NCI-H1436 treated with DMSO at 0.1 percent for 48 hours (cell line): ENCODE results near the gene PSG2.
"Not testable (repeated sequence)": the region's sequence is repeated elsewhere in the genome, so short reads cannot be mapped to it uniquely, and the experiment has no call there.

ENCODE experiments used
- DNase-seq: peaks from one replicate; lab custom pipeline; 2025; lab: John Stamatoyannopoulos, UW

Gene PSG2

GRCh38 chr19:43082601-43083000 lies at the start of gene PSG2:
TSS of gene PSG2 (minus strand) at chr19:43082701. CDS start at chr19:43082569, 132 bp downstream.
- not testable (repeated sequence) for DNase-seq

GRCh38 chr19:43131281-43131842 lies 48.9 kb upstream of the PSG2 start:
- not testable (repeated sequence) for DNase-seq

GRCh38 chr19:43129197-43129596 lies 46.7 kb upstream of the PSG2 start:
- DNase-seq = not testable (repeated sequence)

GRCh38 chr19:43127336-43127735 lies 44.8 kb upstream of the PSG2 start:
- DNase-seq = not testable (repeated sequence)

- no peak for DNase-seq
Measured at GRCh38 chr19:43126720-43127119, 44.2 kb upstream of the PSG2 start.

GRCh38 chr19:43124360-43124759 lies 41.9 kb upstream of the PSG2 start:
- DNase-seq = no peak

- DNase-seq = not testable (repeated sequence)
Measured at GRCh38 chr19:43120433-43121026, 38.0 kb upstream of the PSG2 start.

GRCh38 chr19:43119526-43119925 lies 37.0 kb upstream of the PSG2 start:
- DNase-seq = not testable (repeated sequence)

- not testable (repeated sequence) for DNase-seq
Measured at GRCh38 chr19:43116421-43116820, 33.9 kb upstream of the PSG2 start.

- not testable (repeated sequence) for DNase-seq
Measured at GRCh38 chr19:43115548-43115947, 33.0 kb upstream of the PSG2 start.

- DNase-seq = not testable (repeated sequence)
Measured at GRCh38 chr19:43115064-43115463, 32.6 kb upstream of the PSG2 start.

GRCh38 chr19:43114626-43115025 lies 32.1 kb upstream of the PSG2 start:
- DNase-seq = not testable (repeated sequence)

- not testable (repeated sequence) for DNase-seq
Measured at GRCh38 chr19:43107401-43107800, 24.9 kb upstream of the PSG2 start.

GRCh38 chr19:43105496-43105895 lies 23.0 kb upstream of the PSG2 start:
- no peak for DNase-seq

- DNase-seq = not testable (repeated sequence)
Measured at GRCh38 chr19:43104215-43104850, 21.8 kb upstream of the PSG2 start.

GRCh38 chr19:43101950-43102349 lies 19.4 kb upstream of the PSG2 start:
- DNase-seq = no peak

GRCh38 chr19:43098416-43098815 lies 15.9 kb upstream of the PSG2 start:
- not testable (repeated sequence) for DNase-seq

GRCh38 chr19:43087702-43088340 lies 5.3 kb upstream of the PSG2 start:
- not testable (repeated sequence) for DNase-seq

- not testable (repeated sequence) for DNase-seq
Measured at GRCh38 chr19:43085796-43086530, 3.5 kb upstream of the PSG2 start.

GRCh38 chr19:43084196-43084832 lies 1.8 kb upstream of the PSG2 start:
- DNase-seq = not testable (repeated sequence)

- not testable (repeated sequence) for DNase-seq
Measured at GRCh38 chr19:43083721-43084120, 1.2 kb upstream of the PSG2 start.

- no peak for DNase-seq
Measured at GRCh38 chr19:43078311-43078710, 4.2 kb downstream of the PSG2 start.
